Measurements from ENCODE around the gene RRBP1.

DNA sequence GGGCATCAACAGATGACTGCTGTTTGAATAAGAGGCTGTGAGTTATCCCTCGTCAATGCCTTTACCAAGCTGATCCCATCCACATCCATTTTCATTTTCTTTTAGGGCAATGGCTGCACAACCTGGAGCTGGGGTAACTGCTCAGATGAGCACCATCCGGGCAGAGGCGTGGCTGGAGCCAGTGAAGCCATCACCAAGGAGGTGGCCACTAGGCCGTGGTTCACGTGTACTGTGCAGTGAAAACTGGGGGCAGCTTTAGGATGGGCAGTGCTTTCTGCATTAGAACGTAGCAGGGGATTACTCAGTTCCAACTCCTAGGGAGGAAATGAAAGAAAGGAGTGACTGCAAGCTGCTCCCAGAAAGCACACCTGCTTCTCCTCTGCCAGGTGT is 51.2 kb downstream of the RRBP1 start:
- TF ChIP-seq POLR2AphosphoS5 (IDR thresholded peaks at IDR 0.05) (no peak), POLR2A (IDR thresholded peaks at IDR 0.05) (no peak)
- TF ChIP-seq, protein P1, sequence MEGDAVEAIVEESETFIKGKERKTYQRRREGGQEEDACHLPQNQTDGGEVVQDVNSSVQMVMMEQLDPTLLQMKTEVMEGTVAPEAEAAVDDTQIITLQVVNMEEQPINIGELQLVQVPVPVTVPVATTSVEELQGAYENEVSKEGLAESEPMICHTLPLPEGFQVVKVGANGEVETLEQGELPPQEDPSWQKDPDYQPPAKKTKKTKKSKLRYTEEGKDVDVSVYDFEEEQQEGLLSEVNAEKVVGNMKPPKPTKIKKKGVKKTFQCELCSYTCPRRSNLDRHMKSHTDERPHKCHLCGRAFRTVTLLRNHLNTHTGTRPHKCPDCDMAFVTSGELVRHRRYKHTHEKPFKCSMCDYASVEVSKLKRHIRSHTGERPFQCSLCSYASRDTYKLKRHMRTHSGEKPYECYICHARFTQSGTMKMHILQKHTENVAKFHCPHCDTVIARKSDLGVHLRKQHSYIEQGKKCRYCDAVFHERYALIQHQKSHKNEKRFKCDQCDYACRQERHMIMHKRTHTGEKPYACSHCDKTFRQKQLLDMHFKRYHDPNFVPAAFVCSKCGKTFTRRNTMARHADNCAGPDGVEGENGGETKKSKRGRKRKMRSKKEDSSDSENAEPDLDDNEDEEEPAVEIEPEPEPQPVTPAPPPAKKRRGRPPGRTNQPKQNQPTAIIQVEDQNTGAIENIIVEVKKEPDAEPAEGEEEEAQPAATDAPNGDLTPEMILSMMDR (IDR thresholded peaks at IDR 0.05) = no peak

Measured in breast epithelium (tissue), 3 donors.